ENCODE data around the gene ELF4.

ELF4 gene

GRCh38 chrX:130047416-130047815 lies 62.9 kb downstream of the ELF4 start:
- no peak overlapping the region for H3K4me3 ChIP-seq (ENCODE audit: low read depth, low read length)
- no peak for DNase-seq (ENCODE audit: low read depth)
- TF ChIP-seq MAX (IDR thresholded peaks at IDR 0.05; ENCODE audit: low read depth, low read length) (no peak), MYC (IDR thresholded peaks at IDR 0.05; ENCODE audit: low read depth, low read length) (no peak), POLR2A (IDR thresholded peaks at IDR 0.05; ENCODE audit: extremely low read depth, insufficient read length) (no peak), CTCF (IDR thresholded peaks at IDR 0.05; ENCODE audit: low read depth, low read length) (no peak)

- no peak overlapping the region for H3K4me3 ChIP-seq (ENCODE audit: low read depth, low read length)
- TF ChIP-seq CTCF (IDR thresholded peaks at IDR 0.05; ENCODE audit: low read depth, low read length) (no peak), POLR2A (IDR thresholded peaks at IDR 0.05; ENCODE audit: extremely low read depth, insufficient read length) (no peak), MAX (IDR thresholded peaks at IDR 0.05; ENCODE audit: low read depth, low read length) (no peak), MYC (IDR thresholded peaks at IDR 0.05; ENCODE audit: low read depth, low read length) (no peak)
- DNase-seq (ENCODE audit: low read depth), result no peak
Observed at GRCh38 chrX:130039847-130040246, 70.5 kb downstream of the ELF4 start.

- DNase-seq (ENCODE audit: low read depth), result no peak
- no peak overlapping the region for H3K4me3 ChIP-seq (ENCODE audit: low read depth, low read length)
- TF ChIP-seq MYC (IDR thresholded peaks at IDR 0.05; ENCODE audit: low read depth, low read length) (no peak), POLR2A (IDR thresholded peaks at IDR 0.05; ENCODE audit: extremely low read depth, insufficient read length) (no peak), CTCF (IDR thresholded peaks at IDR 0.05; ENCODE audit: low read depth, low read length) (no peak), MAX (IDR thresholded peaks at IDR 0.05; ENCODE audit: low read depth, low read length) (no peak)
Observed at GRCh38 chrX:130034178-130034577, 76.1 kb downstream of the ELF4 start.

- H3K4me3 ChIP-seq (ENCODE audit: low read depth, low read length), result no peak overlapping the region
- no peak for DNase-seq (ENCODE audit: low read depth)
- no peak for TF ChIP-seq MAX (IDR thresholded peaks at IDR 0.05; ENCODE audit: low read depth, low read length)
- no peak for TF ChIP-seq MYC (IDR thresholded peaks at IDR 0.05; ENCODE audit: low read depth, low read length)
- no peak for TF ChIP-seq POLR2A (IDR thresholded peaks at IDR 0.05; ENCODE audit: extremely low read depth, insufficient read length)
- TF ChIP-seq CTCF (IDR thresholded peaks at IDR 0.05; ENCODE audit: low read depth, low read length), result no peak
Observed at GRCh38 chrX:130032552-130032951, 77.7 kb downstream of the ELF4 start.

GRCh38 chrX:130030826-130031225 lies 79.5 kb downstream of the ELF4 start:
- TF ChIP-seq POLR2A (IDR thresholded peaks at IDR 0.05; ENCODE audit: extremely low read depth, insufficient read length) (no peak), CTCF (IDR thresholded peaks at IDR 0.05; ENCODE audit: low read depth, low read length) (no peak), MAX (IDR thresholded peaks at IDR 0.05; ENCODE audit: low read depth, low read length) (no peak), MYC (IDR thresholded peaks at IDR 0.05; ENCODE audit: low read depth, low read length) (no peak)
- no peak overlapping the region for H3K4me3 ChIP-seq (ENCODE audit: low read depth, low read length)
- no peak for DNase-seq (ENCODE audit: low read depth)

GRCh38 chrX:130028196-130028595 lies 82.1 kb downstream of the ELF4 start:
- peak; percentile 24 for TF ChIP-seq CTCF (IDR thresholded peaks at IDR 0.05; ENCODE audit: low read depth, low read length)
- TF ChIP-seq MYC (IDR thresholded peaks at IDR 0.05; ENCODE audit: low read depth, low read length), result no peak
- peak; percentile 49 for DNase-seq (ENCODE audit: low read depth)
- H3K4me3 ChIP-seq (ENCODE audit: low read depth, low read length), result no peak overlapping the region

Data from NB4 (cell line).